ENCODE measurements around the gene ULBP1.
"Not testable (repeated sequence)": the region's sequence is repeated elsewhere in the genome, so short reads cannot be mapped to it uniquely, and the experiment has no call there.

The ULBP1 gene

DNA sequence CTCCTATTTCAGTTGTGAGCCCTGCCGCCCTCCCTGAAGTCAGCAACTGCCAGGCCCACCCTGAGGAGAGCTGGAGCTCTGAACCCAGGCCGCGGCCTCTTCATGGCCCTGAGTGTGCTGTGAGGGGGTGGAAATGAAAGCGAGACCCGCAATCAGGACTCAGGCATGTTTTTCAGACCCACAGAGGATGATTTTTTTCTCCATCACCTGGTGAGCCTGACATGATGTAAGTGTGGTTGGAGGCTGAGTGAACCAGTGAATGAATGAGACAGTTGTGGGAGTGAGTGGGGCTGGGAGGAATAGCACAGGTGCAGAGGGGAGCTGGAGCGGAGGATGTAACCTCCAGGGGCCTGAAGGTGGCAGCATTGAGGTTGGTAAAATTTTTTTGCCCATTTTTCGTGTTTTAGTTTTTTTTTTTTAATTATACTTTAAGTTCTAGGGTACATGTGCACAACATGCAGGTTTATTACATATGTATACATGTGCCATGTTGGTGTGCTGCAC is 43.3 kb downstream of the ULBP1 start:
- H3K27ac ChIP-seq: no peak overlapping the region
- no peak for TF ChIP-seq POLR2AphosphoS5 (IDR thresholded peaks at IDR 0.05; ENCODE audit: borderline replicate concordance, low read depth, low read length)
- TF ChIP-seq FOXP2 (optimal IDR thresholded peaks at IDR 0.05; ENCODE audit: control extremely low read depth, extremely low read length, insufficient read depth): no peak
- no peak for TF ChIP-seq EZH2 (IDR thresholded peaks at IDR 0.05)
- no peak for DNase-seq (ENCODE audit: low read depth, low spot score)
- H3K9me3 ChIP-seq (ENCODE audit: low read depth, low read length): no peaks in the 10 kb centered on the region
- H3K9ac ChIP-seq (ENCODE audit: insufficient read length): no peak overlapping the region
- no peaks in the 10 kb centered on the region for H3K36me3 ChIP-seq (ENCODE audit: insufficient read depth, low read length)
- H3K4me3 ChIP-seq: no peak overlapping the region

DNA sequence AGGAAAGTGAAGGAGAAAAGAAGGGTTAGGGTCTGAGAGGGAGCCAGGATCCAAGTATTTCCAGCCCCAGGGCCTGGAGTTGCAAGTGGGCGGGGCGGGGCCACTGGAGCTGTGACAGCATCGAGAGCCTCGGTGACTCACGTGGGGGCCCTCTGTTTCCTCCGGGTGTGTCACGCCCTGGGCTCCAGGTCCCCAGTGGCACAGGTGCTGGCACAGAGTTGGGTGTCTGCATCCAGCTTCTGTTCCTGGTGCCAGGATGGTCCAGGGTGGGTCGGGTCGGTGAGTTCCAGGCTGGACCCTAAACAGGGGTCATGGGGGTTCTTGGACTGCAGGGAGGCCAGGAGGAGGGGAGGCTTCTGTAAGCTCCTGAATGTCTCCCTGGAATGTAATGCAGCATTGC is 44.8 kb downstream of the ULBP1 start:
- DNase-seq (ENCODE audit: low read depth, low spot score): no peak
- no peak overlapping the region for H3K27ac ChIP-seq
- H3K36me3 ChIP-seq (ENCODE audit: insufficient read depth, low read length): no peaks in the 10 kb centered on the region
- H3K9me3 ChIP-seq (ENCODE audit: low read depth, low read length): no peaks in the 10 kb centered on the region
- H3K4me3 ChIP-seq: no peak overlapping the region
- TF ChIP-seq FOXP2 (optimal IDR thresholded peaks at IDR 0.05; ENCODE audit: control extremely low read depth, extremely low read length, insufficient read depth) (no peak), POLR2AphosphoS5 (IDR thresholded peaks at IDR 0.05; ENCODE audit: borderline replicate concordance, low read depth, low read length) (no peak), EZH2 (IDR thresholded peaks at IDR 0.05) (no peak)
- H3K9ac ChIP-seq (ENCODE audit: insufficient read length): no peak overlapping the region

DNA sequence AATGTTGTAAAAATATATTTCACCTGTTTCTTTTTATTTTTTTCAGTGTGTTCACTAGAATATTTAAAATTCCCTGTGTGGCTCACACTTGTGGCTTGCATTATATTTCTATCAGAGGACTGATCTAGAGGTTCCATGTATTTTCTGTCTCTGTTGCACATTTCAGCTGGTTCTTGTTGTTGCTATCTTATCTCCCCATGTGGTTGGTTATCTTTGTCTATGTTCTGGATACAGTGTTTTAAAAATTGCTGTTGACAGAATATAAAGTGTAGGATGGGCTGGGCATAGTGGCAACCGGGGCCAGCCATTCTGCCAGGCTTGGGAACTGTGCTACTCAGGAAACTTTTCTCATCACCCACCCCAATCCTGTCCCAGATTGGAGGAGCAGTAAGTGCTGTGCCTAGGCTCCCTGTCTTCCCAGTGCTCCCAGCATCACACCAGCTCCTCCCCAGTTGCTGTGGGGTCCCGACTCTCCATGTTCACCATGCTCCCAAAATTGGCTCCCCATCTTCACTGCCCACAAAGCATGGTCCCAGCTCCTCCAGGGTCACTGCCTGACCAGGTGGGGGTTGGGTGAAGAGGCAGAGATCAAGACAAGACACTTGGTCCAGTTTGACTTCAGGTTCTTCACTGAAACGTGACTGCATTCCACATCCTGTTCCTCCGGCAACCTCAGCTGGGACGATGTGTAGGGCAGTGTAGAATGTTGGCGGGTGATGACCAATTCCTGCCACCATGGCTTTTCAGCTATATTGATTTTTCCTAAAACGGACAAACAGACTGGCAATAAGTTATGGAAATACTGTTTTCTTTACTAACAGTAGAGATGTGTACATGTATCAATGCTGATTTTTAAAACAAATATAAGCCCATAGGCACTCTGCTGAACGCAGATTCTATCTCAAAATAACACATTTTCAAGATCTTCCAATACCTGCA is 49.4 kb downstream of the ULBP1 start:
- DNase-seq (ENCODE audit: low read depth, low spot score); H3K4me3 ChIP-seq; H3K27ac ChIP-seq; H3K9me3 ChIP-seq (ENCODE audit: low read depth, low read length); H3K9ac ChIP-seq (ENCODE audit: insufficient read length); H3K36me3 ChIP-seq (ENCODE audit: insufficient read depth, low read length): not testable (repeated sequence)

DNA sequence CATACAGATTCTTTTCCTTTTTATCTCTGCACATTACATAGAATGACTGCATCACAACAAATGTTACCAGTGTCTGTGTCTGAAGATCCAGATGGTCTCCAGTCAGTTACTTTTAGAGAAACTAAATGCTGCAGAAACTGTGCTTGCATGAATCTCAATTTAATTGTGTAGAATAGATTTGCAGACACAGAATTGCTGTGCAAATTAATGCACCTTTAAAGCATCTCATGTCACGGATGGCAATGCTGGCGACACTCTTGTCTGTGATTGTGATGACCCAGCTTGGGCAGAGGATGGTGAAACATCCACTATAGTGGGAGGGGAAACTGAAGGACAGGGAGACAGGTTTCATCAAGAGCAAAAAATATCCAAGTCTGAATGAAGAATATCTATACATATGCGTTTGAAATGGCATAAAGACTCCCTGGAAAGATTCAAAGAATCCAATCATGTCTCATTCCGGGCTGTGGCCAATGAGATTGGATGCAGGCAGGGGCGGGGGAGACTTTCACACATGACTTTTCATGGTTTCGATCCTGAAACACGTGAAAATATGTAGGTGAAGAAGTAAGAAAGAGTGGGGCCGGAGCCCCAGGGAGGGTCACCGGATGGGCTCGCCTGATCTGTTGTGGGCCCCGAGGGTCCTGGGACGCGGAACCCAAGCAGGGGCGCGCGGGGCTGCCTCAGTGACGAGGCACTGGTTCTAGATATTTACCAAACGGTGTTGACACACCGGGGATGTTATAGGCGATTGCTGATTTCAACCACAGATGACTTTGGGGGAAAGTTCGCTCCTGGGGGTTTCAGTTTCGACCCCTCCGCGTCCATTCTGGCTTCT is 50.3 kb downstream of the ULBP1 start:
- H3K36me3 ChIP-seq (ENCODE audit: insufficient read depth, low read length); DNase-seq (ENCODE audit: low read depth, low spot score); H3K27ac ChIP-seq; H3K9ac ChIP-seq (ENCODE audit: insufficient read length); H3K9me3 ChIP-seq (ENCODE audit: low read depth, low read length); H3K4me3 ChIP-seq: not testable (repeated sequence)

DNA sequence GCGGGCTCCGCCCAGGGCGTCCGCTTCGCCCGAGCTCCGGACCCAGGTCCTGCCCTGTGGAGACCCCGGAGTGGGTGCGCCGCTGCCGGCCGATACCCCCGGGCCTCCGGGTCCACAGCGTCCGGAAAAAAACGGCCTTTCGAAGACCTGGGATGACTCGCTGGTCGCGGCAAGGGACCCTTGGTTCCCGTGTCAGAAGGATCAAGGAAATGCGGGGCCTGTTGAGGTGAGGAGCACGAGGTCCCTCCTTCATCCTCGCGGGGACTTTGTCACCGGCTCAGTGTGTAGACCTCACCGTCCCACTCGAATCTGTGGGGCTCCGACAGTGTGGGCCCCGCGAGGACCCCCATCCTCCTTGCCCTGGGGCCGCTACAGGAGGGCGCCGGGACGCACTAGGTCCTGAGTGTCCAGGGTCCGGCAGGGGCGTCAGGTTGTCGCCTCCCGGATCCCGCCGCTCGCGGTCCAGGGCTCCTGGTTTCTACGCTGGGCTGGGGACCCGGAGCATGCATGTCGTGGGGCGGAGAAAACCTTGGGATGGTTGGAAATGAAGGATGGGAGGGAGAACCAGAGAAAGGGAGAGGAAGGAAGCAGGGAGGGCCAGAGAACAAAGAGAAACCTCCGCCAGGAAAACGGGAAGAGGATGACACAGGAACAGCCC is 51.0 kb downstream of the ULBP1 start:
- not testable (repeated sequence) for H3K4me3 ChIP-seq; H3K27ac ChIP-seq; H3K9ac ChIP-seq (ENCODE audit: insufficient read length); H3K36me3 ChIP-seq (ENCODE audit: insufficient read depth, low read length); H3K9me3 ChIP-seq (ENCODE audit: low read depth, low read length); DNase-seq (ENCODE audit: low read depth, low spot score)

DNA sequence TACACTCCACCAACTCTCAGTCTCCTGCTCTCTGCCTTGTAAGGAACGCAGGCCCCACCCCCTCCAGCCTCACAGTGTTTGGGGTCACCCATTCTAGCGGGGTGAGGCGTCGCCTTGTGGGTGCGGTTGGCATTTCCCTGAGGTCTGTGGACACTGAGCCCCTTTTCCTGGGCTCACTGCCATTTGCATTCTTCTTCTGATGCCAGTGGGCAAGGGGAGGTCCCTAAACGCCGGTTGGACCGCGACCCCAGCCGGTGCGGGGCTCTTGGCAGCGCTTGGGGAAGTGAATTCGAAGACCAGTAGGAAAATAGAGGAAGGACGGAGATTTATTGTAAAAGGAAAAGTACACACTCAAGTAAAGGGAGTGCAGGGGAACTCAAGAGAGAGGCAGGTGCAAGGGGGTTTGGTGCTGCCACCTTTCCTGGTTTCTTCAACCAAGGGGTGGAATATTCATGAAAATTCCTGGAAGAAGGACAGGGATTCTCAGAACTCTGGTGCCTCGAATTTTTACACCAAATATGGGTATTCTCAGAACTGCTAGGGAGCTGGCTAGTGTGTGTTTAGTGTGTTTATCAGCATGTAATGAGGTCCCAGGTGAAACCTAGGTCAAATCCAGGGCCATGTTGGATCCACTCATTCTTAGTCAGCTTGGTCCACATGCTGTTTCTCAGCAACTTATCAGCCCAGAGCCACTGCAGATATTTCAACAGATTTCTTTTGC is 51.7 kb downstream of the ULBP1 start:
- not testable (repeated sequence) for DNase-seq (ENCODE audit: low read depth, low spot score); H3K9me3 ChIP-seq (ENCODE audit: low read depth, low read length); H3K4me3 ChIP-seq

DNA sequence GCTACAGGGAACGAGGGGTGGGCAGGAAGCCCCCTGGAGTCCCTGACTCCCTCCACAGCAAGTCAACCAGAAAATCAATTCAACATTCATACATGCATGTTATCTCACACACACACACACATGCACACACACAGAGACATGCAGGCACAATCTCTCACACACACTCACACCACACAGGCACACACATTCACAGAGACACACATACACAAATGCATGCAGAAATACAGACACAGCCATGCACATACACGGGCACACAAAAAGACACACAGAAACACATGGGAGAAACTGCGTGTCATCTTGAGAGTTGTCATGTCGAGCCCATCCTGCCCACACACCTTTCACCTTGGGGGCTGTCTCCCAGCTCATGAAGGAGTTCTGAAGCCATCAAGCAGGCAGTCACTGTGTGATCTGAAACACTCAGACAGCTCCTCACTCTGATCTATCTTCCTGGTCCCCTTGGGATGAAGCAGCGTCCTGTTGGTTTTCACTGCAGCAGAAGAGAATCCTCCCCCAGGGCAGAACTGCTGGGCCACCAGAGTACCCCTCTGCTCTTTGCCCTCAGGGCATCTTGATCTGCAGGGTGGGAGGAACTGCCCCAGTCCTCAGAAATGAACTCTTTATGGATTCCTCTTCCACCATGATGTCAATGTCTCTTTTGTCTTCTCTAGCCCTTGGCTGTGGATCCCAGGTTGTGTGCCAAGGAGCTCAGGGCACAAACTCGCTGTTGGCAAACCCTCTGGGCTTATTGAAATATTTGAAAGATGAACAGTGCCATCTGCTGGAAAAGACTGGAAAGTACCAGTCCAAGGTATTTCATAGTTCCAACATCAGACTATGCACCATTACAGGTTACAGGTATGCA is 52.8 kb downstream of the ULBP1 start:
- no peak overlapping the region for H3K4me3 ChIP-seq
- peak; percentile 35 for DNase-seq (ENCODE audit: low read depth, low spot score)
- no peak for TF ChIP-seq EZH2 (IDR thresholded peaks at IDR 0.05)
- TF ChIP-seq POLR2AphosphoS5 (IDR thresholded peaks at IDR 0.05; ENCODE audit: borderline replicate concordance, low read depth, low read length): no peak
- TF ChIP-seq FOXP2 (optimal IDR thresholded peaks at IDR 0.05; ENCODE audit: control extremely low read depth, extremely low read length, insufficient read depth): no peak
- no peaks in the 10 kb centered on the region for H3K9me3 ChIP-seq (ENCODE audit: low read depth, low read length)
- no peak overlapping the region for H3K27ac ChIP-seq
- no peaks in the 10 kb centered on the region for H3K36me3 ChIP-seq (ENCODE audit: insufficient read depth, low read length)
- no peak overlapping the region for H3K9ac ChIP-seq (ENCODE audit: insufficient read length)

More for the DNA sequence above, 51.7 kb downstream of the ULBP1 start:
- H3K9ac ChIP-seq (ENCODE audit: insufficient read length); H3K36me3 ChIP-seq (ENCODE audit: insufficient read depth, low read length); H3K27ac ChIP-seq: not testable (repeated sequence)

DNA sequence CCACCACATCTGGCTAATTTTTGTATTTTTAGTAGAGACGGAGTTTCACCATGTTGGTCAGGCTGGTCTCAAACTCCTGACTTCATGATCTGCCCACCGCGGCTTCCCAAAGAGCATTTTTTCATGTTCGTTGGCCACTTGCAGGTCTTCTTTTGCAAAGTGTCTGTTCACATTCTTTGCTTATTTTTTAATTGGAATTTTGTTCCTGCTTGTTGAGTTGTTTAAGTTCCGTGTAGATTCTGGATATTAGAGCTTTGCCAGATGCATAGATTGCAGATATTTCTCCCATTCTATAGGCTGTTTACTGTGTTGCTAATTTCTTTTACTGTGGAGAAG is 53.4 kb downstream of the ULBP1 start:
- not testable (repeated sequence) for DNase-seq (ENCODE audit: low read depth, low spot score); H3K9me3 ChIP-seq (ENCODE audit: low read depth, low read length); H3K27ac ChIP-seq; H3K36me3 ChIP-seq (ENCODE audit: insufficient read depth, low read length); H3K4me3 ChIP-seq; H3K9ac ChIP-seq (ENCODE audit: insufficient read length)

All from SK-N-MC (cell line).